ENCODE measurements around the gene KCNK10.

Gene KCNK10

GRCh38 chr14:88196925-88197324, 126.1 kb downstream of the KCNK10 start:
- Histone ChIP-seq H3K9ac (ENCODE audit: insufficient read length, low read depth) (no peak overlapping the region), H3K4me1 (ENCODE audit: insufficient read depth, insufficient read length) (no peaks in the 10 kb centered on the region), H3K4me3 (ENCODE audit: insufficient read length, low read depth) (no peak overlapping the region), H3K9me3 (ENCODE audit: insufficient read depth, low read length) (no peaks in the 10 kb centered on the region), H3K27me3 (ENCODE audit: insufficient read depth, insufficient read length) (no peaks in the 10 kb centered on the region), H3K36me3 (ENCODE audit: insufficient read depth, insufficient read length, low read length) (no peaks in the 10 kb centered on the region)
- TF ChIP-seq ZNF274 (IDR thresholded peaks at IDR 0.05; ENCODE audit: low read depth, low read length) (no peak), SUZ12 (IDR thresholded peaks at IDR 0.05; ENCODE audit: extremely low read depth, insufficient read depth, insufficient read length) (no peak), YY1 (IDR thresholded peaks at IDR 0.05; ENCODE audit: insufficient read depth, insufficient read length) (no peak)
- DNase-seq (ENCODE audit: low read depth, low spot score), result no peak

- no peaks in the 10 kb centered on the region for H3K27me3 ChIP-seq (ENCODE audit: insufficient read depth, insufficient read length)
- no peak overlapping the region for H3K9ac ChIP-seq (ENCODE audit: insufficient read length, low read depth)
- no peak for TF ChIP-seq YY1 (IDR thresholded peaks at IDR 0.05; ENCODE audit: insufficient read depth, insufficient read length)
- no peak for TF ChIP-seq ZNF274 (IDR thresholded peaks at IDR 0.05; ENCODE audit: low read depth, low read length)
- TF ChIP-seq SUZ12 (IDR thresholded peaks at IDR 0.05; ENCODE audit: extremely low read depth, insufficient read depth, insufficient read length), result no peak
- H3K4me1 ChIP-seq (ENCODE audit: insufficient read depth, insufficient read length), result no peaks in the 10 kb centered on the region
- H3K9me3 ChIP-seq (ENCODE audit: insufficient read depth, low read length), result no peaks in the 10 kb centered on the region
- no peaks in the 10 kb centered on the region for H3K36me3 ChIP-seq (ENCODE audit: insufficient read depth, insufficient read length, low read length)
- DNase-seq (ENCODE audit: low read depth, low spot score), result no peak
- H3K4me3 ChIP-seq (ENCODE audit: insufficient read length, low read depth), result no peak overlapping the region
Observed at GRCh38 chr14:88196116-88196890, 126.8 kb downstream of the KCNK10 start.

- H3K4me1 ChIP-seq (ENCODE audit: insufficient read depth, insufficient read length), result no peaks in the 10 kb centered on the region
- no peaks in the 10 kb centered on the region for H3K36me3 ChIP-seq (ENCODE audit: insufficient read depth, insufficient read length, low read length)
- TF ChIP-seq SUZ12 (IDR thresholded peaks at IDR 0.05; ENCODE audit: extremely low read depth, insufficient read depth, insufficient read length), result no peak
- no peak for TF ChIP-seq ZNF274 (IDR thresholded peaks at IDR 0.05; ENCODE audit: low read depth, low read length)
- TF ChIP-seq YY1 (IDR thresholded peaks at IDR 0.05; ENCODE audit: insufficient read depth, insufficient read length), result no peak
- H3K9me3 ChIP-seq (ENCODE audit: insufficient read depth, low read length), result no peaks in the 10 kb centered on the region
- no peak overlapping the region for H3K9ac ChIP-seq (ENCODE audit: insufficient read length, low read depth)
- DNase-seq (ENCODE audit: low read depth, low spot score), result peak; percentile 8
- no peak overlapping the region for H3K4me3 ChIP-seq (ENCODE audit: insufficient read length, low read depth)
- no peaks in the 10 kb centered on the region for H3K27me3 ChIP-seq (ENCODE audit: insufficient read depth, insufficient read length)
Observed at GRCh38 chr14:88195676-88196075, 127.4 kb downstream of the KCNK10 start.

GRCh38 chr14:88194531-88194930, 128.5 kb downstream of the KCNK10 start:
- Histone ChIP-seq H3K4me1 (ENCODE audit: insufficient read depth, insufficient read length) (no peaks in the 10 kb centered on the region), H3K9ac (ENCODE audit: insufficient read length, low read depth) (no peak overlapping the region), H3K9me3 (ENCODE audit: insufficient read depth, low read length) (no peaks in the 10 kb centered on the region), H3K4me3 (ENCODE audit: insufficient read length, low read depth) (no peak overlapping the region), H3K36me3 (ENCODE audit: insufficient read depth, insufficient read length, low read length) (no peaks in the 10 kb centered on the region), H3K27me3 (ENCODE audit: insufficient read depth, insufficient read length) (no peaks in the 10 kb centered on the region)
- DNase-seq (ENCODE audit: low read depth, low spot score), result no peak
- TF ChIP-seq ZNF274 (IDR thresholded peaks at IDR 0.05; ENCODE audit: low read depth, low read length) (no peak), YY1 (IDR thresholded peaks at IDR 0.05; ENCODE audit: insufficient read depth, insufficient read length) (no peak), SUZ12 (IDR thresholded peaks at IDR 0.05; ENCODE audit: extremely low read depth, insufficient read depth, insufficient read length) (no peak)

GRCh38 chr14:88191605-88192004, 131.5 kb downstream of the KCNK10 start:
- Histone ChIP-seq H3K4me3 (ENCODE audit: insufficient read length, low read depth) (no peak overlapping the region), H3K9me3 (ENCODE audit: insufficient read depth, low read length) (no peaks in the 10 kb centered on the region), H3K27me3 (ENCODE audit: insufficient read depth, insufficient read length) (no peaks in the 10 kb centered on the region), H3K9ac (ENCODE audit: insufficient read length, low read depth) (no peak overlapping the region), H3K36me3 (ENCODE audit: insufficient read depth, insufficient read length, low read length) (no peaks in the 10 kb centered on the region), H3K4me1 (ENCODE audit: insufficient read depth, insufficient read length) (no peaks in the 10 kb centered on the region)
- no peak for DNase-seq (ENCODE audit: low read depth, low spot score)
- TF ChIP-seq YY1 (IDR thresholded peaks at IDR 0.05; ENCODE audit: insufficient read depth, insufficient read length), result no peak
- no peak for TF ChIP-seq SUZ12 (IDR thresholded peaks at IDR 0.05; ENCODE audit: extremely low read depth, insufficient read depth, insufficient read length)
- no peak for TF ChIP-seq ZNF274 (IDR thresholded peaks at IDR 0.05; ENCODE audit: low read depth, low read length)

- peak; percentile 81 for DNase-seq (ENCODE audit: low read depth, low spot score)
- no peaks in the 10 kb centered on the region for H3K4me1 ChIP-seq (ENCODE audit: insufficient read depth, insufficient read length)
- no peak overlapping the region for H3K4me3 ChIP-seq (ENCODE audit: insufficient read length, low read depth)
- H3K9ac ChIP-seq (ENCODE audit: insufficient read length, low read depth), result no peak overlapping the region
- no peak for TF ChIP-seq SUZ12 (IDR thresholded peaks at IDR 0.05; ENCODE audit: extremely low read depth, insufficient read depth, insufficient read length)
- TF ChIP-seq YY1 (IDR thresholded peaks at IDR 0.05; ENCODE audit: insufficient read depth, insufficient read length), result no peak
- no peak for TF ChIP-seq ZNF274 (IDR thresholded peaks at IDR 0.05; ENCODE audit: low read depth, low read length)
- no peaks in the 10 kb centered on the region for H3K36me3 ChIP-seq (ENCODE audit: insufficient read depth, insufficient read length, low read length)
- no peaks in the 10 kb centered on the region for H3K27me3 ChIP-seq (ENCODE audit: insufficient read depth, insufficient read length)
- no peaks in the 10 kb centered on the region for H3K9me3 ChIP-seq (ENCODE audit: insufficient read depth, low read length)
Observed at GRCh38 chr14:88189417-88190191, 133.5 kb downstream of the KCNK10 start.

- TF ChIP-seq YY1 (IDR thresholded peaks at IDR 0.05; ENCODE audit: insufficient read depth, insufficient read length) (no peak), ZNF274 (IDR thresholded peaks at IDR 0.05; ENCODE audit: low read depth, low read length) (no peak), SUZ12 (IDR thresholded peaks at IDR 0.05; ENCODE audit: extremely low read depth, insufficient read depth, insufficient read length) (no peak)
- no peak overlapping the region for H3K4me3 ChIP-seq (ENCODE audit: insufficient read length, low read depth)
- H3K4me1 ChIP-seq (ENCODE audit: insufficient read depth, insufficient read length), result no peaks in the 10 kb centered on the region
- no peak overlapping the region for H3K9ac ChIP-seq (ENCODE audit: insufficient read length, low read depth)
- no peaks in the 10 kb centered on the region for H3K9me3 ChIP-seq (ENCODE audit: insufficient read depth, low read length)
- DNase-seq (ENCODE audit: low read depth, low spot score), result no peak
- H3K27me3 ChIP-seq (ENCODE audit: insufficient read depth, insufficient read length), result no peaks in the 10 kb centered on the region
- H3K36me3 ChIP-seq (ENCODE audit: insufficient read depth, insufficient read length, low read length), result no peaks in the 10 kb centered on the region
Observed at GRCh38 chr14:88188745-88189416, 134.2 kb downstream of the KCNK10 start.
